22Rv1 (cell line): ENCODE data around the gene CPD.
"Not testable (repeated sequence)": the region's sequence is repeated elsewhere in the genome, so short reads cannot be mapped to it uniquely, and the experiment has no call there.

Experiments used
- H3K27ac ChIP-seq: fragments of 450-650 bp; 2 replicates; pipeline ENCODE4 v1.5.1; 2017
- CTCF ChIP-seq: fragments of 450-650 bp; IDR thresholded peaks from 2 replicates; pipeline ENCODE4 v1.5.1; 2017; ENCODE audit warnings: mild to moderate bottlenecking
- ZFX ChIP-seq: fragments of 450-650 bp; IDR thresholded peaks from 2 replicates; pipeline ENCODE4 v1.6.1; 2017; ENCODE audit warnings: antibody characterized with exemption, borderline replicate concordance

CPD gene

GRCh38 chr17:30415491-30415890, 36.8 kb downstream of the CPD start:
- TF ChIP-seq CTCF: no peak
- TF ChIP-seq ZFX: no peak
- no peak overlapping the region for H3K27ac ChIP-seq

DNA sequence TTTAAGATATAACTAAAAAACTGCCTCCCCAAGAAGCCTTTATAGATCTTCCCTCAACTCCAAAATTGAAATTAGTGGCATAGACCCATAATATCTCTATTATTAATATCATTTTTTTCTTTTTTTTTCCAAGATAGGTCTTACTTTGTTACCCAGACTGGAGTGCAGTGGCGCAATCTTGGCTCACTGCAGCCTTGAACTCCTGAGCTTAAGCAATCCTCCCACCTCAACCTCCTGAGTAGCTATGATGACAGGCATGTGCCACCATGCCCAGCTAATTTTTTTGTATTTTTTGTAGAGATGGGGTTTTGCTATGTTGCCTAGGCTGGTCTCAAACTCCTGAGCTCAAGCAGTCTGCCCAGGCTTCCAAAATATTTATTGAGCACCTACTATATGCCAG, 39.3 kb downstream of the CPD start:
- not testable (repeated sequence) for H3K27ac ChIP-seq

GRCh38 chr17:30421592-30421991, 42.9 kb downstream of the CPD start:
- no peak overlapping the region for H3K27ac ChIP-seq
- no peak for TF ChIP-seq CTCF
- no peak for TF ChIP-seq ZFX

DNA sequence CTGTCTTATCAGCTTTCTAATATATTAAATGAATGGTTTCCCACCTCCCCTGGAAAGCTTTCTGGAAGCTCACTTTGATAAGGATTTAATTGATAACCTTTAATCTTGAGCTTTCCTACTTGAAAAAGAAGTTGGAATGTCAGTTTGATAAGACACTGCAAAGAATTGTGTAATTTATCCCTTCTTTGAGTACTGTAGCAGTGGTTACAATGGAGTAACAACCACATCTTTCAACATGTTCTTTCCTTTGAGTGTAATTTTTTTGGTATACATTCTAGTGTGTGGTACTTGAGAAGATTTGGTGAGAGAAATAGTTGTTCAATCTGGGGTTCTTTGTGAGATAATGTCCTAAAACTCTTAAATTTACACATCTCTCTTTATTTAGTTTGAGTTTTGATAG, 43.4 kb downstream of the CPD start:
- TF ChIP-seq ZFX (no peak), CTCF (no peak)
- no peak overlapping the region for H3K27ac ChIP-seq

GRCh38 chr17:30424471-30424870, 45.7 kb downstream of the CPD start:
- TF ChIP-seq CTCF (no peak), ZFX (no peak)
- no peak overlapping the region for H3K27ac ChIP-seq

GRCh38 chr17:30426292-30426691, 47.6 kb downstream of the CPD start:
- no peak overlapping the region for H3K27ac ChIP-seq
- TF ChIP-seq CTCF: no peak
- TF ChIP-seq ZFX: no peak

- TF ChIP-seq ZFX (no peak), CTCF (no peak)
- H3K27ac ChIP-seq: no peak overlapping the region
Measured at GRCh38 chr17:30427611-30428010, 48.9 kb downstream of the CPD start.

- H3K27ac ChIP-seq: no peak overlapping the region
- no peak for TF ChIP-seq CTCF
- no peak for TF ChIP-seq ZFX
Measured at GRCh38 chr17:30429155-30429554, 50.4 kb downstream of the CPD start.
